ENCODE data around the gene STX12. TPM values are rescaled to one million over a fixed set of nuclear protein-coding genes. Genes with fewer than 3 reads are reported as not detected.

Gene STX12
- total RNA-seq, 1 experiment from 2014 or later, result 24.5 TPM

- TF ChIP-seq CTCF (conservative IDR thresholded peaks at IDR 0.05; ENCODE audit: low read depth, low read length) (no peak), EZH2 (IDR thresholded peaks at IDR 0.05; ENCODE audit: borderline replicate concordance, low read depth, low read length, poor library complexity, severe bottlenecking) (no peak)
- no peak for DNase-seq (ENCODE audit: low spot score)
- Histone ChIP-seq H3K9me3 (ENCODE audit: low read depth, low read length, poor library complexity, severe bottlenecking) (no peaks in the 10 kb centered on the region), H3K4me1 (ENCODE audit: insufficient read depth, low read length, poor library complexity, severe bottlenecking) (peaks cover 5% of the 10 kb centered on the region), H3K4me3 (ENCODE audit: low read depth, low read length, poor library complexity, severe bottlenecking) (no peak overlapping the region), H3K27ac (ENCODE audit: low read depth, low read length, poor library complexity, severe bottlenecking) (no peak overlapping the region), H3K27me3 (replicated peaks; ENCODE audit: insufficient read depth, low read depth, low read length, poor library complexity) (no peaks in the 10 kb centered on the region), H3K36me3 (ENCODE audit: insufficient read depth, low read length, poor library complexity, severe bottlenecking) (no peaks in the 10 kb centered on the region)
- intact Hi-C loops (cut with micrococcal nuclease; ENCODE audit: unreplicated experiment), result no loop called here
- no TSS peak for BruUV-seq (replicated peaks)
- CTCF ChIA-PET, result no interaction called here
- POLR2A ChIA-PET (ENCODE audit: low non-redundant PET), result no interaction called here
Measured at GRCh38 chr1:27779122-27779521, 6.1 kb downstream of the STX12 start.

GRCh38 chr1:27782950-27783349, 9.9 kb downstream of the STX12 start:
- no peaks in the 10 kb centered on the region for H3K36me3 ChIP-seq (ENCODE audit: insufficient read depth, low read length, poor library complexity, severe bottlenecking)
- BruUV-seq (replicated peaks), result no TSS peak
- intact Hi-C loops (cut with micrococcal nuclease; ENCODE audit: unreplicated experiment), result no loop called here
- H3K27ac ChIP-seq (ENCODE audit: low read depth, low read length, poor library complexity, severe bottlenecking), result no peak overlapping the region
- H3K27me3 ChIP-seq (replicated peaks; ENCODE audit: insufficient read depth, low read depth, low read length, poor library complexity), result no peaks in the 10 kb centered on the region
- H3K4me1 ChIP-seq (ENCODE audit: insufficient read depth, low read length, poor library complexity, severe bottlenecking), result no peaks in the 10 kb centered on the region
- H3K9me3 ChIP-seq (ENCODE audit: low read depth, low read length, poor library complexity, severe bottlenecking), result no peaks in the 10 kb centered on the region
- POLR2A ChIA-PET (ENCODE audit: low non-redundant PET), result no interaction called here
- no peak for DNase-seq (ENCODE audit: low spot score)
- TF ChIP-seq EZH2 (IDR thresholded peaks at IDR 0.05; ENCODE audit: borderline replicate concordance, low read depth, low read length, poor library complexity, severe bottlenecking) (no peak), CTCF (conservative IDR thresholded peaks at IDR 0.05; ENCODE audit: low read depth, low read length) (no peak)
- CTCF ChIA-PET, result no interaction called here
- no peak overlapping the region for H3K4me3 ChIP-seq (ENCODE audit: low read depth, low read length, poor library complexity, severe bottlenecking)

- intact Hi-C loops (cut with micrococcal nuclease; ENCODE audit: unreplicated experiment), result no loop called here
- BruUV-seq (replicated peaks), result no TSS peak
- DNase-seq (ENCODE audit: low spot score), result no peak
- Histone ChIP-seq H3K27ac (ENCODE audit: low read depth, low read length, poor library complexity, severe bottlenecking) (no peak overlapping the region), H3K4me3 (ENCODE audit: low read depth, low read length, poor library complexity, severe bottlenecking) (no peak overlapping the region), H3K36me3 (ENCODE audit: insufficient read depth, low read length, poor library complexity, severe bottlenecking) (no peaks in the 10 kb centered on the region), H3K27me3 (replicated peaks; ENCODE audit: insufficient read depth, low read depth, low read length, poor library complexity) (no peaks in the 10 kb centered on the region), H3K9me3 (ENCODE audit: low read depth, low read length, poor library complexity, severe bottlenecking) (no peaks in the 10 kb centered on the region), H3K4me1 (ENCODE audit: insufficient read depth, low read length, poor library complexity, severe bottlenecking) (no peaks in the 10 kb centered on the region)
- TF ChIP-seq CTCF (conservative IDR thresholded peaks at IDR 0.05; ENCODE audit: low read depth, low read length) (no peak), EZH2 (IDR thresholded peaks at IDR 0.05; ENCODE audit: borderline replicate concordance, low read depth, low read length, poor library complexity, severe bottlenecking) (no peak)
- POLR2A ChIA-PET (ENCODE audit: low non-redundant PET), result no interaction called here
- CTCF ChIA-PET, result no interaction called here
Measured at GRCh38 chr1:27784700-27785099, 11.7 kb downstream of the STX12 start.

All from A673 (cell line).